Measurements from ENCODE around the gene SIRT6.

Gene SIRT6

GRCh38 chr19:4187313-4188122 lies 5.2 kb upstream of the SIRT6 start:
- Mint-ChIP-seq H3K4me3 (no peak overlapping the region), H3K4me1 (peaks cover 7% of the 10 kb centered on the region), H3K27ac (no peak overlapping the region), H3K27me3 (peaks cover 1% of the 10 kb centered on the region), H3K9me3 (no peaks in the 10 kb centered on the region), H3K36me3 (no peaks in the 10 kb centered on the region)

- Mint-ChIP-seq H3K27me3 (peaks cover 1% of the 10 kb centered on the region), H3K27ac (no peak overlapping the region), H3K4me1 (peaks cover 14% of the 10 kb centered on the region), H3K4me3 (no peak overlapping the region), H3K36me3 (no peaks in the 10 kb centered on the region), H3K9me3 (no peaks in the 10 kb centered on the region)
Measured at GRCh38 chr19:4186087-4186993, 4.0 kb upstream of the SIRT6 start.

- Mint-ChIP-seq H3K27ac (no peak overlapping the region), H3K9me3 (no peaks in the 10 kb centered on the region), H3K4me1 (peaks cover 21% of the 10 kb centered on the region), H3K27me3 (peaks cover 1% of the 10 kb centered on the region), H3K4me3 (no peak overlapping the region), H3K36me3 (no peaks in the 10 kb centered on the region)
Measured at GRCh38 chr19:4185413-4186086, 3.2 kb upstream of the SIRT6 start.

GRCh38 chr19:4184718-4185352 lies 2.5 kb upstream of the SIRT6 start:
- Mint-ChIP-seq H3K4me3 (peak overlapping the region; percentile 40), H3K9me3 (no peaks in the 10 kb centered on the region), H3K27me3 (peaks cover 1% of the 10 kb centered on the region), H3K4me1 (peaks cover 28% of the 10 kb centered on the region), H3K36me3 (peaks cover 4% of the 10 kb centered on the region), H3K27ac (no peak overlapping the region)

GRCh38 chr19:4183967-4184717 lies 1.8 kb upstream of the SIRT6 start:
- H3K27ac Mint-ChIP-seq: no peak overlapping the region
- peak overlapping the region; percentile 43 for H3K4me3 Mint-ChIP-seq
- peaks cover 1% of the 10 kb centered on the region for H3K27me3 Mint-ChIP-seq
- H3K9me3 Mint-ChIP-seq: no peaks in the 10 kb centered on the region
- H3K36me3 Mint-ChIP-seq: peaks cover 10% of the 10 kb centered on the region
- peaks cover 35% of the 10 kb centered on the region for H3K4me1 Mint-ChIP-seq

- Mint-ChIP-seq H3K4me3 (peak overlapping the region; percentile 72), H3K27me3 (no peaks in the 10 kb centered on the region), H3K9me3 (no peaks in the 10 kb centered on the region), H3K4me1 (peaks cover 35% of the 10 kb centered on the region), H3K27ac (no peak overlapping the region), H3K36me3 (peaks cover 10% of the 10 kb centered on the region)
Measured at GRCh38 chr19:4181053-4181508, 1.3 kb downstream of the SIRT6 start.

GRCh38 chr19:4178990-4179389 lies 3.4 kb downstream of the SIRT6 start:
- Mint-ChIP-seq H3K36me3 (peaks cover 14% of the 10 kb centered on the region), H3K4me3 (peak overlapping the region; percentile 34), H3K4me1 (peaks cover 35% of the 10 kb centered on the region), H3K27me3 (no peaks in the 10 kb centered on the region), H3K9me3 (no peaks in the 10 kb centered on the region), H3K27ac (no peak overlapping the region)

- no peaks in the 10 kb centered on the region for H3K9me3 Mint-ChIP-seq
- peaks cover 30% of the 10 kb centered on the region for H3K4me1 Mint-ChIP-seq
- peaks cover 4% of the 10 kb centered on the region for H3K27me3 Mint-ChIP-seq
- H3K36me3 Mint-ChIP-seq: peaks cover 14% of the 10 kb centered on the region
- H3K27ac Mint-ChIP-seq: no peak overlapping the region
- no peak overlapping the region for H3K4me3 Mint-ChIP-seq
Measured at GRCh38 chr19:4177146-4177545, 5.2 kb downstream of the SIRT6 start.

GRCh38 chr19:4175669-4175931 lies 6.8 kb downstream of the SIRT6 start:
- Mint-ChIP-seq H3K4me1 (peaks cover 21% of the 10 kb centered on the region), H3K36me3 (peaks cover 14% of the 10 kb centered on the region), H3K4me3 (no peak overlapping the region), H3K9me3 (no peaks in the 10 kb centered on the region), H3K27me3 (peaks cover 6% of the 10 kb centered on the region), H3K27ac (no peak overlapping the region)

- H3K27ac Mint-ChIP-seq: no peak overlapping the region
- no peak overlapping the region for H3K4me3 Mint-ChIP-seq
- peaks cover 12% of the 10 kb centered on the region for H3K36me3 Mint-ChIP-seq
- peaks cover 16% of the 10 kb centered on the region for H3K4me1 Mint-ChIP-seq
- peaks cover 6% of the 10 kb centered on the region for H3K27me3 Mint-ChIP-seq
- no peaks in the 10 kb centered on the region for H3K9me3 Mint-ChIP-seq
Measured at GRCh38 chr19:4174895-4175668, 7.3 kb downstream of the SIRT6 start.

- no peak overlapping the region for H3K4me3 Mint-ChIP-seq
- peaks cover 9% of the 10 kb centered on the region for H3K4me1 Mint-ChIP-seq
- peaks cover 7% of the 10 kb centered on the region for H3K27me3 Mint-ChIP-seq
- no peak overlapping the region for H3K27ac Mint-ChIP-seq
- H3K9me3 Mint-ChIP-seq: no peaks in the 10 kb centered on the region
- H3K36me3 Mint-ChIP-seq: peaks cover 6% of the 10 kb centered on the region
Measured at GRCh38 chr19:4174213-4174894, 8.0 kb downstream of the SIRT6 start.

GRCh38 chr19:4173479-4174212 lies 8.7 kb downstream of the SIRT6 start:
- peaks cover 4% of the 10 kb centered on the region for H3K36me3 Mint-ChIP-seq
- H3K9me3 Mint-ChIP-seq: no peaks in the 10 kb centered on the region
- H3K4me3 Mint-ChIP-seq: no peak overlapping the region
- H3K4me1 Mint-ChIP-seq: peaks cover 6% of the 10 kb centered on the region
- H3K27me3 Mint-ChIP-seq: peaks cover 7% of the 10 kb centered on the region
- no peak overlapping the region for H3K27ac Mint-ChIP-seq

- no peak overlapping the region for H3K4me3 Mint-ChIP-seq
- H3K36me3 Mint-ChIP-seq: peaks cover 4% of the 10 kb centered on the region
- no peaks in the 10 kb centered on the region for H3K9me3 Mint-ChIP-seq
- H3K27ac Mint-ChIP-seq: no peak overlapping the region
- peaks cover 8% of the 10 kb centered on the region for H3K27me3 Mint-ChIP-seq
- H3K4me1 Mint-ChIP-seq: peaks cover 6% of the 10 kb centered on the region
Measured at GRCh38 chr19:4172861-4173473, 9.4 kb downstream of the SIRT6 start.

Measured in activated naive CD4-positive, alpha-beta T cell treated with anti-CD3 and anti-CD28 coated beads, Interleukin-2, amount 50 U/mL, for 24 hours (primary cell).